Raji (cell line): Measurements from ENCODE around the gene CPLANE1.

ENCODE experiments used
- POLR2A ChIP-seq: IDR thresholded peaks from 2 replicates; pipeline ENCODE4 v1.6.1; 2011; ENCODE audit warnings: low read depth, low read length, control low read depth; ENCODE audit not compliant: insufficient read depth

CPLANE1 gene

DNA sequence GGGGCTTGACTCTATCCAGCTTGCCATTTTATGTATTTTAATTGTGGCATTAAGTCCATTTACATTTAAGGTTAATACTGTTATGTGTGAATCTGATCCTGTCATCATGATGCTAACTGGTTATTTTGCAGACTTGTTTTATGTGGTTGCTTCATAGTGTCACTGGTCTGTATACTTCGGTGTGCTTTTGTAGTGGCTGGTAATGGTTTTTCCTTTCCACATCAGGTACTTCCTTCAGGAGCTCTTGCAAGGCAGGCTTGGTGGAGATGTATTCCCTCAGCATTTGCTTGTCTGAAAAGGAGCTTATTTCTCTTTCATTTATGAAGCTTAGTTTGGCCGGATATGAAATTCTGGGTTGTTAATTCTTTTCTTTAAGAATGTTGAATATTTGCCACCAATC lies 145.9 kb downstream of the CPLANE1 start:
- no peak for TF ChIP-seq POLR2A

DNA sequence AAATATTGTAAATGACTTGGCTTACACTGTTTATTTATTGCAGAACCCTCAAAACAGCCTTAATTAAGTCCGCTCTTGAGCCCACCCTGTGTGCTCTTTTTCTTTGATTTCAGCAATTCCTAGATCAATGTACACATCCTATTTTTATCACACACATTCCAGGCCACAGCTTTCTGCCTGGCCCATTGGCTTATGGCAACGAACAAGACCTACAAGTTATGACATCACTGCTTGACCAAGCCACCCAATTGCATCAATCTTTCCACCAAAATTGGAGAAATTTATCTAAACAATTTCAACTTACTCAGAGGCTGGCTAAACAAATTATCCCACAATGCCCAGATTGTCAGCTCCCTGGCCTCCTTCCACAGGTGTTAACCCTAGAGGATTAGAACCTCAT lies 158.4 kb downstream of the CPLANE1 start:
- no peak for TF ChIP-seq POLR2A

DNA sequence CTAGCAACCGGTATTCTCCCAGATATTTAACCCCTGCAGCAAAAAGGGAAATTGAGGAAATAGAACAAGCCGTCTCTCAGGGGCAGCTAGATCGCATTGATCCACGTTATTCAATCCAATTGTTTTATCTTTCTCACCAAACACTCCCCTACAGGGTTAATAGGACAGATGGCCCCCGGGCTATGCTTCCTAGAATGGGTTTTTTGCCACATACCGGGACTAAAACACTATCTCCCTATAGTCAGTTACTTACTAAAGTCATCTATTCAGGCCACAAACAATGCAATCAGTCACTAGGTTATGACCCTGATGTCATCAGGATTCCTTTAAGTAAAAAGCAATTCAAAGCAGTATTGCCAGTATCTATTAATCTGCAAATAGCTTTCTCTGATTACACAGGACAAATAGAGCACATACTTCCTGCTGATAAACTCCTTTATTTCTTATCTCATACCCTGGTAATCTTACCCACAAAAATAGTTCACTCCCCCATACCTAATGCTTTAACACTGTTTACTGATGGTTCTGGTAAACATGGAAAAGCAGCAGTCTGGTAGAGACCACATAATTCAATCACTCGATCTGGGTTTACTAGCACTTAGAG lies 159.0 kb downstream of the CPLANE1 start:
- no peak for TF ChIP-seq POLR2A

DNA sequence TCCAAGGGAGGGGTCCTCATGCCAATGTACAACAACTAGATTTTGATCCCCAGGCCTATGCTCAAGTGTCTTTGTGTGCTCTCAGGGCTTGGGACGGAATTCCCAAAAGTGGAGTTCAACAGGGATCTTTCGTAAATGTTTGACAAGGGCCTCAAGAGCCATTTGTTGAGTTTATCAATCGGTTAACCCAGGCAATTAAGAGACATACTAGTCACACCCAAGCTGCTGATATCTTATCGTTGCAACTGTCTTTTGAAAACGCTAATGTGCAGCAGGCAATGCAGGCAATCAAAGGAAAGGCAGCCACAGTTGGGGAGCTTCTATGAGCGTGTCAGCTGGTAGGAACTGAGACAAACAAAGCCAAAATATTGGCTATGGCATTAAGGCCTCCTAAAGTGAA lies 161.2 kb downstream of the CPLANE1 start:
- TF ChIP-seq POLR2A = no peak

DNA sequence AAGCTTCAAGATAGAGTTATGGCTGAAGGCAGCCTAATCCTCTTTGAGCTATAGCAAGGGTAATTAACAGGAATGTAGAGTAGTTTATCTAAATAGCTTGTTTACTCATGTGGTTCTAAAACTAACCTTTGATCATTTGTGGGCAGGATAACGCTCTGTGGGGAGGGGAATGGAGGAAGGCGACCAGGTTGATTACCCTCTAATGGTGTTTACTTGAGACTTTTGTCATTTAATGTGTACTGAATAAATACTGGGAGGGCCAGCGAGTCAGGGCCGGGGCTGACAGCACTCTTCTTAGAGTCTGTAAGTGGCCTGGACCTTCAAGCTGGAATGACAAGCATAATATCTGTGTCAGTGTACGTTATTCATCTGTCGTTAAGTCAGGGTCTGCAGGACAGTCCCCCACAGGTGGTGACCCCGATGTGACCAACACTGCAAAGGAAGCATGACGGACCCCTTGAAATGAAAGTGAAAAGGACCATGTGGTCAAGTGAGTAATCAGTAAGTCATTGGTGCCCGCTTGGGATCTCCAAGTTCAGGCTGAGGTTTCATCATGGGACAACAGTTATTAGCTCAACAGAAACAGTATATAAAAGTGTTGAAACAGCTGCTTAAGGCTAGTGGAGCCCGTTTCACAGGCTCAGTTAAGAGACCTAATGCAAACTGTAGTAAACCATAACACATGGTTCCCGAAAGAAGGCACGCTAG lies 162.6 kb downstream of the CPLANE1 start:
- no peak for TF ChIP-seq POLR2A

DNA sequence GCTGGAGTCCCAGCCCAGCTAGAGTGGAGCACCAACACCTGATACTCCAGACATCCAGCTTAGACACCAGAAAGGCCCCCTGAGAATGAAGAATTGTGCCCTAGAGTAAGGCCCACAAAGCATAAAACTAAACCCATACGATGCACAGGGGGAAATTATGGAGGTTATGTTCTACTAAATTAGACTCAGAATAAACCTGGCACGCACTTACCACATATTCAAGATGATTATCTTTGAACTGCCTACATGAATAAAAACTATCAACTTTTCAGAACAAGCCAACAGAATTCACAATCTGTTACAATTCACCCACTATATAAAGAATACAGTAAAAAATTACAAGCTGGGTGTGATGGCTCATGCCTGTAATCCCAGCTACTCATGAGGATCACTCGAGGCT lies 168.5 kb downstream of the CPLANE1 start:
- TF ChIP-seq POLR2A = no peak

DNA sequence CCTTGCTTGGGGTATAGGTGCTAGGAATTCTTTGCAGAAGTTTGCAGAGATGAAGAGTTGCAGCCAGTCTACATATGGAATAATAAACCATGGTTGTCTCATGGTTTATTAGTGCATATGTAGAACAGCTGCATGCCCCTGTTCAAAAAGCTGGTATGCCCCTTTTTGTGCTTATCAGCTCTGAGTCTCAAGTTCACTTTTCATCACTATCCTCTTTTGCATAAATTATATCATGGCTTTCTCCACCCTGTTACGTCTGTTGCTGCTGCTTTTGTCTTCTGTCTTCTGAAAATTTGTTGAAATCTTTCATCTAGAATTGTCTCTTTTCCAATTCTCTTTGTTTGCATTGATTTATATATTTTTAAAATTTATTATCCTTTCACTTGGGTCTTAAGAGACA lies 172.0 kb downstream of the CPLANE1 start:
- no peak for TF ChIP-seq POLR2A

DNA sequence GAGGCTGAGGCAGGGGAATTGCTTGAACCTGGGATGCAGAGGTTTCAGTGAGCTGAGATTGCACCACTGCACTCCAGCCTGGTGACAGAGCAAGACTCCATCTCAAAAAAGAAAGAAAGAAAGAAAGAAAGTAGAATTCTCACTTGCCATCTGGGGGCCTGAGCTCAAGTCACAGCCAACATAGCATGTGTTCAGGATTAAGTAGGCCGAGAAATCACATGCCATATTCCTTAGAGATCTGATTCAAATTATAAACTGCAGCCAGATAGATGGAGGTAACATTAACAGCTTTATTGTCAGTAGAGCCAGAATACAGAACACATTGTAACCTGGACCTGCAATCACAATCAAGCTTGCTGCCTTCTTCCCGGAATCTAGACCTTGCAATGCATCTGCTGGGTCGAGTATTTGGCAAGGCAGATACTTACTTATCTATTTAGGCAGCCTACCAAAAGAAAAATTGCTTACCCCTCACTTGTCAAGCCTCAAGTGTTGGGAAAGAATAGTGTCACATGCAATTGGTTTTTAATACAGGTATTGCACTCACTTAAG lies 173.7 kb downstream of the CPLANE1 start:
- TF ChIP-seq POLR2A = no peak

DNA sequence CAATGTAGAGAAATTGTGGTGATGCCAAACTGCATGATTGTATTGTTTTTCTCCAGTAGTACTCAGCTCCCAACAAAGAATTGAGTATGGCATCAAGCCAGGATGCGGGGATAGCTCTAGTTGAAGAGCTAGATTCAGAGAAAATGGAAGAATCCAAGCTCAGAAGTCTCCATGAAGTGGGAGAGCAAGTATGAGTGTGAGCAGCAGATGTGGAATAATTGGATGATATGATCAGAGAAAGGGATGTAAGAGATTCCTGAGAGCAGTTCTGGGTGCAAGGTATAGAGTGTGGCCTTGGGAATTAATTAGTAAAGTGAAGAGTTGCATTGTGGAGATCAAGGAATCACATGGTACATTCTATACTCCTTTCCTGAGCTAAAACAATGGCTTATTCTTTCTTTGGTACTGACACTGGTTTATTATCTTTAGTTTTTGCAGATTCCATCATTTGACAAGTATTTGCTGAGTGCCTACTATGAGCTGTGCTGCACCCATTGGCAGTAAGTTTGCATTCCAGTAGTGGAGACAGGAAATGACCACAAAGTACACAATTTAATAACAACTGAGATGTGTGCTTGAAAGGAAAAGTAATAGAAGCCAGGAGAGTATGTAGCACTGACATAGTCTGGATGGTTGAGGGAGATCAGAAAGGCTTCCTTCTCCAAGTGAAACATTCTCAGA lies 177.1 kb downstream of the CPLANE1 start:
- TF ChIP-seq POLR2A = no peak

DNA sequence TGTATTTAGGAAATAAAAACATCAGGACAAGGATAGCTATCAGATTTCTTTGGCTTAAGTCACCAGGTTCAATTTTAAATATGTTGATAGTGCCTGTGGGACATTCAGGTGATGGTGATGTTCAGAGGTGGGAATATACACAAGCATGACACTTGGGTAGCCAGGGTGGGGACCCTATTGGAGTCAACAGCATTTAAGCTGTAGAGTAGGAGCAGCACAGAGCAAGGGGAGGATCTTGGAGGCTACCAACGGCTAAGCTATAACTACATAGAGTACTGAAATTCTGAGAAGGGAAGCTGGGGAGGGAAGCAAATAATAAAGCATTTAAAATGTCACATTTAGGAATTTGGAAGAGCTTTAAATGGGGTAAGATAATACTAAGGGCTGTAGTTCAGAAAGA lies 177.7 kb downstream of the CPLANE1 start:
- TF ChIP-seq POLR2A = no peak

DNA sequence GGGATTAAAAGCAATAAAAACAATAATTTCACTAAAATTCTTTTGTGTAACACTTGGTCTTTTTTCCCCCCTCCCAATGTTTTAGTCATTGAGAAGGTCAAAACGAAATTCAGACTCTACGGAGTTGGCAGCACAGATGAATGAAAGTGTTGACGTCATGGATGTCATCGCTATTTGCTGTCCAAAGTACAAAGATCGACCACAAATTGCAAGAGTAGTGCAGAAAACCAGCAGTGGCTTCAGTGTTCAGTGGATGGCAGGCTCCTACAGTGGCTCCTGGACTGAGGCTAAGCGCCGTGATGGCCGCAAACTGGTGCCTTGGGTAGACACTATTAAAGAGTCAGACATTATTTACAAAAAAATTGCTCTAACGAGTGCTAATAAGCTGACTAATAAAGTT lies 184.7 kb downstream of the CPLANE1 start:
- TF ChIP-seq POLR2A = no peak

DNA sequence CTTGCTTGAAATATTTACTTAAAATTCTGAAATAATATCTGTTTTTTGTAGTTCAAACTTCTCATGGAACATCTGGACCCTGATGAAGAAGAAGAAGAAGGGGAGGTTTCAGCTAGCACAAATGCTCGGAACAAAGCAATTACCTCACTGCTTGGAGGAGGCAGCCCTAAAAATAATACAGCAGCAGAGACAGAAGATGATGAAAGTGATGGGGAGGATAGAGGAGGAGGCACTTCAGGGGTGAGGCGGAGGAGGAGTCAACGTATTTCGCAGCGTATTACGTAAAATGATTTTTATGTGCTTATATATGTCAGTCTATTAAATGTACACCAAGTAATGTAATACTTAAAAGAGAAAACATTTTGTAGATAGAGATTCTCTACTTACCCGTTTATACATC lies 185.4 kb downstream of the CPLANE1 start:
- TF ChIP-seq POLR2A = no peak

DNA sequence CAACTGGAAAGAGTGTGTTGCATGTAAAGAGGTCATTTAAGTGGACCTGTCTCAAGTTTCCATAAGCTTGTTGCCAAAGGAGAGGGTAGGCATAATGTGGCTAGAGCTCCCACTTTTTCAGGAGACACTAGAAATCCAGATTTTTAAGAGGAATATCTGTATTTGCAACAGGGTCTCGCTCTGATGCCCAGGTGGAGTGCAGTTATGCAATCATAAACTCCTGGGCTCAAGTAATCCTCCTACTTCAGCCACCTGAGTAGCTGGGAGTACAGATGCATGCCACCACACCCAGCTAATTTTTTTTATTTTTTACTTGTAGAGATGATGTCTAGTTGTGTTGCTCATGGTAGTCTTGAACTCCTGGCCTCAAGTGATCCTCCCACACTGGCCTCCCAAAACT lies 189.1 kb downstream of the CPLANE1 start:
- TF ChIP-seq POLR2A = no peak

DNA sequence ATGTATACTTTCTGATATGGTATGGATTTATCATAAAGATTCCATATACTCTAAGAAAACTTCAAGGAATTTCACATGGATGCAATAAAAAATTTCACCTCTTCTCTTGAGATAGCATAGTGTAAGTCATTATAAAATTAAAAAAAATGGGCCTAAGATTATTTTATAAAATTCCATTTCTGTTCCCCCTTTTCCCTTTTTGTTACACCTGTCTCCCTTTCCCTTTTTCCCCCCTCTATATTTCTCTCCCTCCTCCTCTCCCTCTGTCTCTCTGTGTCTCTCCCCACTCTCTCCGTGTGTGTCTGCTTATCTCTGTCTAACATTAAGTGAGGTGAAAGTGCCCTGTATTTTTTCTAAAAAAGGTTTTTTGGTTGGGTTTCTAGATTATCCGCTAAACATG lies 192.4 kb downstream of the CPLANE1 start:
- no peak for TF ChIP-seq POLR2A
